Fibroblast of the aortic adventitia (primary cell): ENCODE data around the gene MXRA8. TPM values are rescaled to one million over a fixed set of nuclear protein-coding genes. Genes with fewer than 3 reads are reported as not detected.
"Not testable (repeated sequence)": the region's sequence is repeated elsewhere in the genome, so short reads cannot be mapped to it uniquely, and the experiment has no call there.

ENCODE experiments used
- DNase-seq: peaks from one replicate; pipeline ENCODE4 v3.0.0-alpha.2; 2010; ENCODE audit warnings: low read depth
- H3K4me3 ChIP-seq: 2 replicates; pipeline ENCODE4 v1.5.1; 2011; ENCODE audit warnings: low read depth, mild to moderate bottlenecking, control low read depth, low read length, moderate library complexity
- total RNA-seq: library from RNA; depleted of rRNA; stranded (reverse); fragments of >200 nt; gene quantifications from 2 replicates; pipeline ENCODE4 v1.2.3, GENCODE V29; 2012; ENCODE audit warnings: low replicate concordance
- TF ChIP-seq, protein P1 (sequence below): IDR thresholded peaks from 2 replicates; pipeline ENCODE4 v1.5.1; 2011; ENCODE audit warnings: mild to moderate bottlenecking, low read length, control low read depth, inconsistent platforms; ENCODE audit not compliant: insufficient read depth

The MXRA8 gene
- total RNA-seq, 1 donor, result 367 TPM

DNA sequence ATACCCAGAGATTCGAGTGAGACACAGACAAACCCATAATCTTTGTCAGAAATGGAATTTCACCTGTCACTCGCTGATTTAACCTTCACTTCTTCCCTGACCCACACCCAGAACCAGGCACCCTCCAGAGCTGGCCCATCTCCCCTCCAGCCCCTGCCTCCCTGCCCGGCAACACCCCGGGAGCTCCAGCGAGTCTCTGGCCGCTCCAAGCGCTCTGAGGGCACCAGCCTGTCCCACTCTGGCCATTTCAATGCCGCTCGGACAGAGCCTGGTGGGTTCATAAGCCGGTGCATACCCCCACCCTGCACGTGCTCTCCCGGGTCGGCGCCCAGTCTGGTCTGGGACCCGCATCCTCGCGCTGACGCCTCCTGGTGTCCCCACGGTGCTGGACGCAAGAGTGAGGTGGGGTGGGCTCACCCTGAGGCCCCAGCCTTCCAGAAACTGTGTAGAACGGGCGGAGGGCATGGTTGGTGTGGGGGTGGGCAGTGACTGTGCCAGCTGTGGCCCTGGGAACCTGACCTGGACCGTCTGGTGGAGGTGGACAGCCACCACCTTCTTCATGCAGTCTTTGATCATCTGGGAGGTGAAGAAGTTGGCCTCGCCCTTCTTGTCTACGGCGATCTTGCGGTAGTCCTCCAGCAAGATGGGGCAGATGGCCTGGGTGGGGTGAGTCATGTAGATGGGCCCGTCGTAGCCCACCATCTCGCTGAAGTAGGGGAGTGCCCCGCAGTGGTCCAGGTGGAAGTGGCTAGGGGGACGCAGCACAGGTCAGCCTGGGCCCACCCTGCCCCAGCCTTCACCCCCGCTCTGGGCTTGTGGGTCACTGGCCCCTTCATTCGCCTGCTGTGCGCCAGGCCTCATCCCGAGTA, 39.3 kb downstream of the MXRA8 start:
- DNase-seq, result no peak
- TF ChIP-seq, protein P1, sequence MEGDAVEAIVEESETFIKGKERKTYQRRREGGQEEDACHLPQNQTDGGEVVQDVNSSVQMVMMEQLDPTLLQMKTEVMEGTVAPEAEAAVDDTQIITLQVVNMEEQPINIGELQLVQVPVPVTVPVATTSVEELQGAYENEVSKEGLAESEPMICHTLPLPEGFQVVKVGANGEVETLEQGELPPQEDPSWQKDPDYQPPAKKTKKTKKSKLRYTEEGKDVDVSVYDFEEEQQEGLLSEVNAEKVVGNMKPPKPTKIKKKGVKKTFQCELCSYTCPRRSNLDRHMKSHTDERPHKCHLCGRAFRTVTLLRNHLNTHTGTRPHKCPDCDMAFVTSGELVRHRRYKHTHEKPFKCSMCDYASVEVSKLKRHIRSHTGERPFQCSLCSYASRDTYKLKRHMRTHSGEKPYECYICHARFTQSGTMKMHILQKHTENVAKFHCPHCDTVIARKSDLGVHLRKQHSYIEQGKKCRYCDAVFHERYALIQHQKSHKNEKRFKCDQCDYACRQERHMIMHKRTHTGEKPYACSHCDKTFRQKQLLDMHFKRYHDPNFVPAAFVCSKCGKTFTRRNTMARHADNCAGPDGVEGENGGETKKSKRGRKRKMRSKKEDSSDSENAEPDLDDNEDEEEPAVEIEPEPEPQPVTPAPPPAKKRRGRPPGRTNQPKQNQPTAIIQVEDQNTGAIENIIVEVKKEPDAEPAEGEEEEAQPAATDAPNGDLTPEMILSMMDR, result no peak
- H3K4me3 ChIP-seq, result no peak overlapping the region

DNA sequence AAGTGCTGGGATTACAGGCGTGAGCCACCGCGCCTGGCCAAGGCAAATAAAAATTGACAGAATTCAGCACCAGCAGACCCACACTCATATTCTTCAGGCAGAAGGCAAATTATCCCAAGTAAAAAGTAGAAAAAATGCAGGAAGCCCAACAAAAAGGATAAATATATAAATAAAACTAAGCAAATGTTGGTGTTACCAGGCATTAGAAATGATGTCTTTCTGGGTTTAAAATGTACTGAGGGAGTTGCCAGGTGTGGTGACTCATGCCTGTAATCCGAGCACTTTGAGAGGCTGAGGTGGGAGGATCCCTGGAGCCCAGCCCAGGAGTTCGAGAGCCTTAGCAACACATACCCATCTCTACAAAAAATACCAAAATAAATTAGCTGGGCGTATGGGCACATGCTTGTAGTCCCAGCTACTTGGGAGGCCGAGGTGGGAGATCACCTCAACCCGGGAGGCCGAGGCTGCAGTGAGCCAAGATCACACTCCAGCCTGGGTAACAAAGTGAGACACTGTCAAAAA, 40.2 kb downstream of the MXRA8 start:
- TF ChIP-seq, protein P1, result no peak
- H3K4me3 ChIP-seq, result no peak overlapping the region
- peak; percentile 96 for DNase-seq

DNA sequence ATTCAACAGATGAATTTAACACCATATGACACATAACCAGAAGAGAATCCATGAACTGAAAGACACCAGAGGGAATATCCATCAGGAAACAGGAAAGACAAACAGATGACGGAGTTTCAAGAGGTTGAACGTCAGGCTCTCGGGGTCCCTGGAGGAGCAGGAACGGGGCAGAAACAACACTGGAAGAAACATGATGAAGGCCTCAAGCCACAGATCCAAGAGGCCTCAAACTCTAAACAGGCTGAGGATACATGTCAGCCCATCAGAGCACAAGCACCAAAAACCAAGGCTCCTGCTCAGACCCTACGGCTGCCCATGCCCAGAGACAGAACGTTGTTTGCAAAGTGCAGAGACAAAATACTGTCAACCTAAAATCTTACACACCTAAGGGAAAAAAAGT, 40.9 kb downstream of the MXRA8 start:
- DNase-seq, result no peak
- TF ChIP-seq, protein P1, result no peak
- H3K4me3 ChIP-seq, result no peak overlapping the region

DNA sequence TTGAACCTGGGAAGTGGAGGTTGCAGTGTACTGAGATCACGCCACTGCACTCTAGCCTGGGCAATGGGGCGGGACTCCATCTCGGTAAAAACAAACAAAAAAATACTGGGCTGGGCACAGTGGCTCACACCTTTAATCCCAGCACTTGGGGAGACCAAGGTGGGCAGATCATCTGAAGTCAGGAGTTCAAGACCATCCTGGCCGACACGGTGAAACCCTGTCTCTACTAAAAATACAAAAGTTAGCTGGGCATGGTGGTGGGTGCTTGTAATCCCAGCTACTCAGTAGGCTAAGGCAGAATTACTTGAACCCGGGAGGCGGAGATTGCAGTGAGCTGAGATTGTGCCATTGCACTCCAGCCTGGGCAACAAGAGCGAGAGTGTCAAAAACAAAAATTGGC, 42.2 kb downstream of the MXRA8 start:
- H3K4me3 ChIP-seq, DNase-seq: not testable (repeated sequence)

DNA sequence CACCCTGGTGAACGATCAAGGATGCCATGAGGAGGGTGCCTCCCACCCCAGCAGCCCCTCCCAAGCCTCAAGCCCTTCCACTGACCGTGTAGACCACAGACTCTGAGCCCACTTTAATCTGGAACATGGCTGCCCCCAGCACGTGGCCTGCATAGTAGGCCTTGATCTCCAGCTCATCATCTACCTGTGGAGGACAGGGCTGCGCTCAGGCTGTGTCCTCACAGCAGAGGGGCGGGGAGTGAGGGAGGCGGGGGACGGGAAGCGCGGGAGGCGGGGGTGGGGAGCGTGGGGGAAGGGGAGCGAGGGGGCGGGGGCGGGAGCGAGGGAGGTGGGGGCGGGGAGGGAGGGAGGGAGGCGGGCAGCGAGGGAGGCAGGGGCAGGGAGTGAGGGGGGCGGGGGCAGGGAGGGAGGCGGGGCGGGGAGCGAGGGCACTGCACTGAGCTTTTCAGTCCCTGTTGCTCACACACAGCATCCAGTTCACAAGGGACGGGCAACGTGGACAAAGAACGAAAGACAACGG, 42.9 kb downstream of the MXRA8 start:
- TF ChIP-seq, protein P1, result no peak
- no peak for DNase-seq
- no peak overlapping the region for H3K4me3 ChIP-seq

DNA sequence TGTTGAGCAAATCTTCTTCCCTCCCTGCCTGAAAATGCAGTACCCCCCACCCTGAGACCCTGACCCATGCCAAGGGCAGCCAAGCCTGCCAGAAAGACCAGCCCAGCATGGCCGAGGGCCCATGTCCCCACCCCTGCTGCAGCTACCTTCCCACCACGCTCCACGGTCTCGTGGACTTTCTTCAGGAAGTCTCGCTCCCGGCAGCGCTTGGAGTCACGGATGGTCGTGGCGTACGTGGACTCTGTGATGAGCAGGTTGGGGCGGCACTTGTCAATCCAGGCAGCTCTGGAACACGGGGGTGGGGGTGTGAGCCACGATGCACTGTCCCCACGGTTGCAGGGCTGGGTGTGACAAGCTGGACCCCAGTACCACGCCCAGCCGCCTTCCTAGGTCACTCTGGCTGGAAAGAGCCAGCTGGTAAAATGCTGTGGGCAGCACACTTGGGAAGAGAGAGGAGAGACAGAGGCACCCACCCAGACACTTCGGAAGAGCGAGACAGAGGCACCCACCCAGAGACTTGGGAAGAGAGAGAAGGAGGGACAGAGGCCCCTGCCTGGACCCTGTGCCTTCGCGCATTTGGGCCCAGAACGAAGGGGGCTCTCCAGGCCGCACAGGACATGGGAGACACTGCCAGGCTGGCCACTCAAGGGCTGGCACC, 43.5 kb downstream of the MXRA8 start:
- no peak for DNase-seq
- no peak overlapping the region for H3K4me3 ChIP-seq
- TF ChIP-seq, protein P1, result no peak

DNA sequence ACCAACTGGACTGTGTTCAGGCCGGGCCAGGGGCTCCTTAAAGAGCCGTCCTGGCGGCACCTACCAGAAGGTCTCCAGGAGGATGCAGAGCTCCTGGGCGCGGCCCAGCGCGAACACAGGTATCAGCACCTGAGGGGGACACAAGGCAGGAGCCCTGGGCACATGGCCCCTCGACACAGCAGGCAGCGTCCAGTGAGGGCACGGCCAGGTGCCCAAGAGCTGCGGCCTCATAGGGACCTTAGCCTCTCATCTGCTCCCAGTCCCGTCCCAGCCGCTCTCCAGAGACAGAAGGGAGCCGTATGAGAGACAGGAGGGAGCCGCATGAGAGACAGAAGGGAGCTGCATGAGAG, 44.1 kb downstream of the MXRA8 start:
- DNase-seq, result no peak
- H3K4me3 ChIP-seq, result no peak overlapping the region
- TF ChIP-seq, protein P1, result no peak
